Gastroesophageal sphincter (tissue), 3 donors: ENCODE results near the gene KIAA0930.

Source experiments
- CTCF ChIP-seq, 4 experiments: fragments of 200-600 bp in 2 of 4; fragments of 450-650 bp in 2 of 4; sonication (generic) in 1 of 4; IDR thresholded peaks; one replicate each; pipeline ENCODE4 v1.5.1; 2017 to 2019; ENCODE audit warnings: antibody characterized with exemption in 4 of 4, mild to moderate bottlenecking in 2 of 4, moderate library complexity in 2 of 4
- EP300 ChIP-seq: sonication (generic); formaldehyde crosslinking; IDR thresholded peaks from one replicate; pipeline ENCODE4 v1.6.1; 2017; ENCODE audit warnings: antibody characterized with exemption, mild to moderate bottlenecking
- POLR2A ChIP-seq, 2 donors: fragments of 450-650 bp; IDR thresholded peaks; one replicate each; pipeline ENCODE4 v1.6.1; 2017; ENCODE audit warnings: antibody characterized with exemption in 2 of 2, mild to moderate bottlenecking in 2 of 2, moderate library complexity in 1 of 2
- POLR2AphosphoS5 ChIP-seq: sonication (generic); formaldehyde crosslinking; IDR thresholded peaks from one replicate; pipeline ENCODE4 v1.6.1; 2017; ENCODE audit warnings: antibody characterized with exemption

GRCh38 chr22:45235101-45235777 lies 5.5 kb downstream of the KIAA0930 start:
- TF ChIP-seq EP300 (no peak), POLR2A (IDR thresholded peaks at IDR 0.05) (no peak), CTCF (IDR thresholded peaks at IDR 0.05) (no peak), POLR2AphosphoS5 (no peak)
